HG03575 (cell line): ENCODE data around the gene SDCCAG8.
"Not testable (repeated sequence)": the region's sequence is repeated elsewhere in the genome, so short reads cannot be mapped to it uniquely, and the experiment has no call there.

Experiments
- ATAC-seq: cut with Tn5 transposase; IDR thresholded peaks from one replicate; pipeline ENCODE4 v1.9.1; 2021; ENCODE audit not compliant: unreplicated experiment, insufficient number of reproducible peaks, low FRiP score; ENCODE audit errors: extremely low read depth

SDCCAG8 gene

DNA sequence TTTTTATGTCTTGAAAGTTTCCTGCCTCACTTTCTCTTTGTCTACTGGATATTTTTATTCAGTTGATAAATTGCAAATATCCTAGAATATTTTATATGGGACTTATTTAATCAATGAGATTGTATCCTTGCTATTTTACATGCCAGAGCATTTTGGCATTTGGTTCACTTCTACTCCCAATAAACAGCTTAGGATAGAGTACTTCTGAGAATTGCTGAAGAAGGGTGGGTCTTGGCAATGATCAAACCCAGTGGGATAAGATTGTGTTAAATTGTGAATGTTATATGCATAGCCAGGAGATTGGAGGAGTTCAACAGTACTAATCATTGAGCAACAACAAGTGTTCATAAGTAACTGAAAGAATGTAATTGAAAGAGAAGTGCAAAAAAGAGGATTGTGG lies 60.1 kb downstream of the SDCCAG8 start:
- no peak for ATAC-seq

DNA sequence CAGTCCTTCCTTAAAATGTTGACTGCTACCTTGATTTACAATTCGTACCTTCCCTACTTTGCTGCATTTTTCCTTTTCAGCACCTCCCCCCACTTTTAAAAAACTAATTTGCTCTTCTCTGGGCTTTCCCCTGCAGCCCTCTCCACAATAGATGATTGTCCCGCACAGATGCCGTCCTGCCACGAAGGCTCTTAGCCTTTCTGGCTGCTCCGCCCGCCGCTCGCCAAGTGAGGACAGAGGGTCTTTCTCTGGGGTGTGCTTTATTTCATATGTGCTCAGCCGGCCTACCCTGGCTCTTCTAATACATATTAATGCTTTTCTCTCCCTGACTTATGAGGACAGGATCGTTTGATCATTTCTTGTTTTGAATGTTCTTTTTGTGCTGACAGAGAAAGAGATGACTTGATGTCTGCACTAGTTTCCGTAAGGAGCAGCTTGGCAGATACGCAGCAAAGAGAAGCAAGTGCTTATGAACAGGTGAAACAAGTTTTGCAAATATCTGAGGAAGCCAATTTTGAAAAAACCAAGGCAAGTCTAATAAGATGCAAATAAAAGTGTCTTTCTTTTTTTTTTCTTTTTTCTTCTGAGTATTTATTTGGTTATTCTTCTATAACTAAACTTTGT lies 60.6 kb downstream of the SDCCAG8 start:
- ATAC-seq = no peak

DNA sequence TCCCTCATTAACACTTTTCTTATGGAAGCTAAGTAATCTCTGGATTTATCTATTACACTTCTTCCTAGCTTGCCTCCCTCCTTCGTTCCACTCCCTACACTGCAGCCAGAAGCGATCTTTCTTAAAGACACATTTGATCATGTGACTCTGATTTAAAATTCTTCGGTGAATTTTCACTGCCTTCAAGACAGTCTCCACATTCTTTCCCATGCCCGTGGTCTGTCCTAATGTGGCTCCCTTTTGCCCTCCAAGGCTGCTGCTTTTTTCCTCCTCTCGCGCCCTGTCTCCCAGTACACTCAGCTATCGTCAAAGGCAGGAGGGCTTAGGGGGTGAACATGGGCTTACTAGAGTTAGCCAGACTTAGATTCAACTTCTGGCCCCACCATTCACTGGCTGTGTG lies 64.4 kb downstream of the SDCCAG8 start:
- ATAC-seq = no peak

DNA sequence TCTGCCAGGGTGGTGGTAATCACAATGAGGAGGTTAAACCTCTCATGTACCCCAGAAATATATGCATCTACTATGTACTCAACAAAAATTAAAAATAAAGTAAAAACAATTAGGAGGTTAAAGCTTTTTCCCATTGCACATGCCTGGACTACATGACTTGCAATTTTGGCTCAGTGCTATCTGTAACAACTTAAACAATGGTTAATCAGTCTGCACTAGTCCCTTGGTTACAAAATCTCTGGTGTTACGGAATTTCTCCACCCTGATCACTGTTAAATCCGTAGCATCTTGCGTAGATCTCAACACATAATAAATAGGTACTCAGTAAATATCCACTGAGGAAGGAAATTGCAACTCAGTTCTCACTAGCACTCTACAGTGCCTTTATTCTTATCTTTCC lies 66.5 kb downstream of the SDCCAG8 start:
- ATAC-seq = no peak

DNA sequence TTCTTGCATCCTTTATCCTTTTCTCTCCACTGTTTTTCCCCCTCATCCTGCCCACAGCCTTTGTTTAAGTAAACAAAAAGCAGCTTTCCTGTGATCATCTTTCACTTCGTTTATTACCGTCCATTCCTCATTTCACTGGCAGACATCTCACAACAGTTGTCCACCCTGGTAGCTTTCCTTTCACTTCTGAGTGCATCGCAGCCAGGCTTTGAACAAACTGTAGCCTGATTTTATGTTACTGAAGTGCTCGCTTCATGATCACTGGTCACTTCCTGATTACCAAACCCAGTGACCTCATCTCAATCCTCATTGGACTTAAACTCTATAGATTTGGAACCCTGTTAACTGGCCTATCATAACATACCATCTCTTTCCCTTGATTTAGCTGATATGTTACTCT lies 67.7 kb downstream of the SDCCAG8 start:
- ATAC-seq = no peak

DNA sequence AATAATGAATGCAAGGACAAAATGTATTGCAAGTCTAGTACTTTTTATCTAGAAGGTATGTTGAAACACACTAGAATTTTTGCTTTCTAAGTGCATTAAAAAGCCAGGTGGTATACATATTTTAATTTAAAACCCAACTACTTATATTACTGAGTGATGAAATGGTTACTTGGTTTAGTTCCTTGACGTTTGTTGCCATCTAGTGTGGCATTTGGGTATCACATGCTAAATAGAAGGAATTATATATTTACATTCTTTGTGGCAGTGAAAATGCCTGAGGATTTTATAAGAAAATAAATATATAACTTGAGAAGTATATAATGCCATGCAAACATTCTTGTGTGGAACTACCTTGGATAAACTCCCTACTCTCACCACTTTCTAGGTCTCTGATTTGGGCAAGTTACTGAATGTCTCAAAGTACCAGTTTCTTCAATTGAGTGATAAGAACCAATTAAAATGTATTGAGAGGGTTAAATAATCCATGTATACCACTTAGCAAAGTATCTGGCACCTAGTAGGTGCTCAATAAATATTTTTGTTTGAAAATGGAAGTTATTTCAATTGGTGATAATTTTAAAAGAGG lies 69.6 kb downstream of the SDCCAG8 start:
- no peak for ATAC-seq

DNA sequence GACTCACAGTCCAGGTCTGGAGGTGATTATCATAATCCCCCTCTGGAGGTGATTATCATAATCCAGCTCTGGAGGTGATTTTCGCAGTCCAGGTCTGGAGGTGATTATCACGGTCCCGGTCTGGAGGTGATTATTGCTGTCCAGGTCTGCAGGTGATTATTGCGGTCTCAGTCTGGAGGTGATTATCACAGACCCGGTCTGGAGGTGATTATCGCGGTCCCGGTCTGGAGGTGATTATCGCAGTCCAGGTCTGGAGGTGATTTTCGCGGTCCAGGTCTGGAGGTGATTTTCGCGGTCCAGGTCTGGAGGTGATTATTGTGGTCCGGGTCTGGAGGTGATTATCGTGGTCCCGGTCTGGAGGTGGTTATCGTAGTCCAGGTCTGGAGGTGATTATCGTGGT lies 76.6 kb downstream of the SDCCAG8 start:
- ATAC-seq = no peak

DNA sequence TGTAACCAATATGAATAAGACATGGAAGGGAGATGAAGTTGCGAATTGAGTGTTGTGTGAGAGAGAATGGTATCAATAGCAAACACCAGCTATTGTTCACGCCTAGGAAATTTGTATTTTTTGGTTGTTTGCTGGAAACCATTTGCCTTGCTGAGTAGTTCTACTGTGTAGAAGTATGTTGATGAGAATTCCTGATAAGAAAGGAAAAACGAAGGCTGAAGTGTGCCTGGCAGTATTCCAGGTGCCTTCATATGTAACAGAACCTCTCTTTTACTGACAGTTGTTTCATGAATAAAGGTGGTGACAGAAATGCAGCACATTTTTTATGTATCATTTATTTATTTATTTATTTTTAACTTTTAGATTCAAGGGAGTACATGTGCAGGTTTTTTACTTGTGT lies 79.5 kb downstream of the SDCCAG8 start:
- no peak for ATAC-seq

DNA sequence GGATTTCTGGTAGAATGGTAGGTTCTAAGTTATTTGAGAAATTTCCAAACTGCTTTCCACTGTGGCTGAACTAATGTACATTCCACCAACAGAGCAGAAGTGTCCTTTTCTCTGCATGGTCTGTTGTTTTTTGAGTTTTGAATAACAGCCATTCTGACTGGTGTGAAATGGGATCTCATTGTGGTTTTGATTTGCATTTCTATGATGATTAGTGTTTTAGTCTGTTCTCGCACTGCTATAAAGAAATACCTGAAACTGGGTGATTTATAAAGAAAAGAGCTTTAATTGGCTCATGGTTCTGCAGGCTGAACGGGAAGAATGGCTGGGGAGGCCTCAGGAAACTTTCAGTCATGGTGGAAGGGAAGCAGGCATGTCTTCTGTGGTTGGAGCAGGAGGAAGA lies 80.3 kb downstream of the SDCCAG8 start:
- ATAC-seq = no peak

DNA sequence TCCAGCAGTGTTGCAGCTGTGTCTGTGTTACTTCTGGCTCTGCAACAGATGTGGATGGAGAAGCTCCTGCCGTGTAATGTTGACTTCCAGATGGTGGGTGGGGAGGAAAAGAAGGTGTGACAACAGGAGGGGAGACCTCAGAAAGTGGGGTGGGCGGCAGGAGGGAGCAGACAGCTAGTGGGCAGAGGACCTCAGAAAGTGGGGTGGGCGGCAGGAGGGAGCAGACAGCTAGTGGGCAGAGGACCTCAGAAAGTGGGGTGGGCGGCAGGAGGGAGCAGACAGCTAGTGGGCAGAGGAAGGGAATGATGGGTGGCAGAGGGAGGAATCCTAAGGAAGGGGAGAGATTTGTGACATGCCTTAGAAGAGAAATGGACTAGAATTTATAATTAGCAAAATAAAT lies 83.0 kb downstream of the SDCCAG8 start:
- ATAC-seq = not testable (repeated sequence)

DNA sequence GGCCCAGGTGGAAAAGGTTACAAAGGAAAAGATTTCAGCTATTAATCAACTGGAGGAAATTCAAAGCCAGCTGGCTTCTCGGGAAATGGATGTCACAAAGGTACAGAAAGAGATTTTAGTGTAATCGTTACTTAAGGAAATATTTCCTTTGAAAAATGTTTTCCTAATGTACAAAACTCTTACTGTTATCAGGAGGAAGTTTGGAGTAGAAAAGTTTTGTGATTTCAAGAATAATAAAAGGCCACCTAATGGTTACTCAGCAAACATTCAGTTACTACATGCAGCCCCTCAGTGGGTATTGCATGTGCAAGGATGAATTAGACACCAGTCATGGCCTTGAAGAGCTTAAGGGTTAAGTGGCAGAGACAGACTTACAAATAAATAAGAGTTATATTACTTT lies 85.2 kb downstream of the SDCCAG8 start:
- no peak for ATAC-seq

DNA sequence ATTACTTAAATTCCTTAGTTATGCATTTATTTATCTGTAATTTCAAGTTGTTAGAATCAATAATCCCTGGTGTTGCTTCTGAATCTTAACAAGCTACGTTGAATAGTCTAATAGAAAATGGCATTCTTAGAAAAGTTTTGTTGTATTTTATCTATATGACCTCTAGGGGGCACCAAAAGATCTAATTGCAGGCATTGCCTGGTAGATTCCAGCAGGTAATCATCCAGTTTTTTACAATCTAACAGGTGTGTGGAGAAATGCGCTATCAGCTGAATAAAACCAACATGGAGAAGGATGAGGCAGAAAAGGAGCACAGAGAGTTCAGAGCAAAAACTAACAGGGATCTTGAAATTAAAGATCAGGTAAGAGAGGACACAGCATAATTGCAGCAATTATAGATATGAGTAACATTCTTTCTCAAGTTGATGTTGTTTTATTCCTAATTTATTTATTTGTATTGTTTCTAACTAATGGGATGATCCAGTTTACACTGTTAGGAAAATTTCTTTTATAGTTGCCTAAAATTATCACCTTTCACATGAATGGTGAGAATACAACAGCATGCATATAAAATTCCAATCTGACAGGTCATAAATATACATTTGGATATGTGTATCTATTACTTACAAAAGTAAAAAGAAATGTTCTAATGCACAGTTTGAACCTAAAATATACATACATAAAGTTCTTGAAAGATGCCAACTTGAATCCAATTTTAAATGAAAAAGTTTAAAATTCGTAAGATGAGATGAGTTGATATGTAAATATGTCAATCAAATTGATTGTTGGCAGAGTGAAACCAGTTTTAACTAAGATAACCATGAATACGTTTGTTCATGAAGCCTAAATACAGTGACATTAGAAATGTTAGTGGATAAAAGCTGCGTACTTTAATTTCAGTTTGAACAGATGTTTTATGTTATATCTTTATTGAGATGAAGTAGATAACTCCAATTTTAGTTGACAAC lies 88.4 kb downstream of the SDCCAG8 start:
- ATAC-seq = no peak

DNA sequence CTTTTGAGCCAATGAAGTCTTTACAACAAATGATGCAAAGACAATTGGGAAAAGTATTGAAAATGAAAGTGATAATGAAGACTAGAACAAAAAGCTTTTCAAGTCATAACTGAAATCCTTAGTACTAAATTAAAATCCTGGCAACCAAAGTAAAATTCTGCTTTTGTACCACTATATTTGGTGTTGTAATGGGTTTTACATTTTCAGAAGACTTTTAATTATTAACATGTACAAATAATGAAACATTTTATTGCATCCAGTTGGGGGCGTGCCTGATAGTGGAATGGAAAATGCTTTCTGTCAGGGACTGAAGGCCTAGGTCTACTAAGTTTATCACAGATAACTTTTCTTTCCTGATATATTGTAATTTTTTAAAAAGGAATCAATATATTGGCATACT lies 89.4 kb downstream of the SDCCAG8 start:
- ATAC-seq = no peak

DNA sequence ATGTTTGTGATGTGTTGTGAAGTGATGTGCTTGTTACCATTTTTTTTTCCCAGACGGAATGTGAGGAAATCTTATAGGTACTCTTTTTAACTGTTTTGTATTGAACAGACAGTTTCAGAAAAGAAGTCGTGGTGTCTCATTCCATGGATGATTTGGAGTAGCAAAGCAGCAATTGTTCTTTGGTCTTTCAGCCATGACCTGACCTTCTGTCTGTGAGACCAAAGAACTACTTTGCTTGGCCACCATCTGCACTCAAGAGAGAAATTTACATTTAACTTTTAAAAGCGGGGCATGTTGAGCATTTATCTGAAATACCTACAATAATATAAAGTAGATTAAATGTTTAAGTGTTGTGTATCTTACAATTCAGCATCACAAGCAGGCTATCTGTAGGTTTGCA lies 90.2 kb downstream of the SDCCAG8 start:
- ATAC-seq = no peak

DNA sequence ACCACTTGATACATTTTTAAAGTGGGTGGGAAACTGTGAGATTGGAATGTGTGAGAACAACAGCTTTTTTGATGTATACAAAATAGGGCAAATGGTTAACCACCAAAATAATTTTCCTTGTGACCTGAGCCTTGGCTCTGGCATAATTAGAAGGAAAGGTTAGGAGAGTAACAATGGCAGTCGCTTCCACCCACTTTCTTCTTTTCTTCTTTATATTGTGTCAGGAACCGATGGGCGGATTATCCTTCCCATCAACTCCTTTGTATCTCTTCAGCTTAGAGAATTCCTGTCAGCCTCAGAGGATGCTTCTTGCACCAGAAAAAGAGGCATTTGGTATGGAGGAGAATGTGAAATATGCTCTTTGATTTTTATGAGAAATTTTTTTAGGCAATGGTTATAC lies 90.6 kb downstream of the SDCCAG8 start:
- ATAC-seq = no peak

DNA sequence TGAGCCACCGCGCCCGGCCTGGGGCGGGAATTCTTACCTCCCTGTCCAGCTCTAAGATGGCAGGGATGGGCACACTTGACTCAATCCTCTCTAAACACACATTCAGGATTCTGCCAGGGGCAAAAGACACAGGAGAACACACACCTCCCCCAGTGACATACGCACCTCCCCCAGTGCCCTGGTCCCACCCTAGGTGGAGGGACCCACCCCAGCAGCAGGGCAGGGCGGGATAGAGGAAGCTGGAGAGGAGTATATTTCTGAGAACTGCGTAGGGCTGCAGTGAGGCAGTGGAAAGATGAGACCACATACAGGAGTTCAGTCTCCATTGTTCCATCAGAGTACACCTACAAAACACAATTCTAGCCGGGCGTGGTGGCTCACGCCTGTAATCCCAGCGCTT lies 92.5 kb downstream of the SDCCAG8 start:
- no peak for ATAC-seq

DNA sequence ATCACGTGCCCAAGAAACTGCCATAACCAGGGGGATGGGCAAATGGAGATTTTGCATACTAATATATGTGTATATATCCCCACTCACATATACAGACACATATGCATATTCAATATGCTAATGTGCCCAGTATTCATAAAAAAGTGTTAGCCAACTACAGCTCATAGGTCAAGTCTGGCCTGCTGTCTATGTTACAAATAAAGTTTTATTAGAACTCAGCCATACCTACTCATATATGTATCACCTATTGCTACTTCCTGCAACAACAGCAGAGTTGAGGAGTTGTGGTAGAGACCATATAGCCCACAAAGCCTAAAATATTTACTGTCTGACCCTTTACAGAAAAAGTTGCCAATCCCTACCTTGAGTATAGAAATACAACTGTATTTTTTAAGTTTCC lies 93.3 kb downstream of the SDCCAG8 start:
- ATAC-seq = no peak

DNA sequence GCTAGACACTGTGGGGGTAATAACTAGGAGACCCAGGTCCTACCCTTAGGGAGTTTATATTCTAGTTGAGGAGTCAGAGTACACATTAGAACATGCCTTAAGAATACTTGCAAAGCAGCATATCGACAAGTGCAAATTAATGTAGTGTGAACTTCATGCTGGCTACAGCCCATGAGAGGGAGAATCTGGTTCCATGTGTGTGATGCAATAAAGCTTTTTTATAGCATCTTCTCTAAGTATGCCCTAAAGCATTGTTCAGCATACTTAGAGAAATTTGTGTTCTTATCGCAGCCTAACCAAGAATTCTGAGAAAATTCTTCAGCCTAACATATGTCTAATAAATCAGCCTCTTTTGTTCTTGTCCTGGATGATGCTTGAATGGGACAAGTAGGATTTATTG lies 95.5 kb downstream of the SDCCAG8 start:
- no peak for ATAC-seq

DNA sequence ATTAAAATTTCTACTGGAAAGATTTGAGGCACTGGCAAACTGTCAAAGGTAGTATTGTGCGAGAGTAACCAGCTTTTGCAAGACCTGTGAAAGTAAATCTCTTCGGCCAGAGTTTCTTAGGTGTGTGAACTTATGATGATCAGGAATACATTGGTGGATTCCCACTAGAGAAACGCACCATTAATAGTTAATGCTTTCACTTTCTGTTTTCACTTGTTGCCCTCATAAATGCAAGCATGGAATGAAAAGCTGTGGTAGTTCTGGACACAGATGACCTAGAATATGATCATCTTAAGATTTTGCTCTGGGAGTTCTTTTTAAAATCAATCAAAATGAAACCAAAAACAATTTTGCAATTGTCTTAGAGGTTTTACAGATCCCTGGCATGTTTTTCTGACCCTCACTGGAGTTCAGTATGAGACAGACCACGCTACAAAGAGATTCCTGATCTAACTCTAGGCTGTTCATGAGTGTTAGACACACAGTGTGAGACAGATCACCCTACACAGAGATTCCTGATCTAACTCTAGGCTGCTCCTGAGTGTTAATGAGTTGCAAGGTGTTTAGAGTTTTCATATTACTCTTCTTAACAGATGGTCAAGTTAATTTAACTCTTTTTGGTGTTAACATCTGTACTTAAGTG lies 98.8 kb downstream of the SDCCAG8 start:
- ATAC-seq = no peak

DNA sequence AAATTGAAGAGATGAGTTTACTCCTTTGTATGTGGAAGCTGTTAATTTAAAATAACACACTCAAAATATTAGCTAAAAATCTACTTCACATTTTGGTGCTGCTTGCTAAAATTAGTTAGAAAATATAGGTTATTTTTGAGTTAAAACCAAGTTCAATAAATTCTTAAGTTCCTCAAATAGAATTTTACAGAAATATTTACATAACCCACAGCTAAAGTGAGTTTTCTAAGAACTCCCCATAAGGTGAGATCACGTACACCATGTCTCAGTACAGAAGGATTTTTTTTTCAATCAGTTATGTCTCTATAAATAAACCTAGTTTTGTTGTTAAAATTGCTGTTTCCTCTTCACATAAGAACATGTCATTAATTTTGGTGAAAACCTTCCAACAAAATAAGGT lies 108.0 kb downstream of the SDCCAG8 start:
- no peak for ATAC-seq
